Activated CD4-positive, alpha-beta T cell treated with anti-CD3 and anti-CD28 coated beads, Interleukin-2, amount 50 U/mL, for 4 hours (primary cell): Measurements from ENCODE around the gene EIF2B2.
"Not testable (repeated sequence)": the region's sequence is repeated elsewhere in the genome, so short reads cannot be mapped to it uniquely, and the experiment has no call there.

Experiments
- DNase-seq, 2 experiments: peaks; one replicate each; pipeline ENCODE4 v3.0.0-alpha.2; 2020

The EIF2B2 gene

DNA sequence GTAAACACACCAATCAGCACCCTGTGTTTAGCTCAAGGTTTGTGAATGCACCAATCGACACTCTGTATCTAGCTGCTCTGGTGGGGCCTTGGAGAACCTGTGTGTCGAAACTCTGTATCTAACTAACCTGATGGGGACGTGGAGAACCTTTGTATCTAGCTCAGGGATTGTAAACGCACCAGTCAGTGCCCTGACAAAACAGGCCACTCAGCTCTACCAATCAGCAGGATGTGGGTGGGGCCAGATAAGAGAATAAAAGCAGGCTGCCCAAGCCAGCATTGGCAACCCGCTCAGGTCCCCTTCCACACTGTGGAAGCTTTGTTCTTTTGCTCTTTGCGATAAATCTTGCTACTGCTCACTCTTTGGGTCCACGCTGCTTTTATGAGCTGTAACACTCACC is 6.9 kb upstream of the EIF2B2 start:
- not testable (repeated sequence) for DNase-seq

DNA sequence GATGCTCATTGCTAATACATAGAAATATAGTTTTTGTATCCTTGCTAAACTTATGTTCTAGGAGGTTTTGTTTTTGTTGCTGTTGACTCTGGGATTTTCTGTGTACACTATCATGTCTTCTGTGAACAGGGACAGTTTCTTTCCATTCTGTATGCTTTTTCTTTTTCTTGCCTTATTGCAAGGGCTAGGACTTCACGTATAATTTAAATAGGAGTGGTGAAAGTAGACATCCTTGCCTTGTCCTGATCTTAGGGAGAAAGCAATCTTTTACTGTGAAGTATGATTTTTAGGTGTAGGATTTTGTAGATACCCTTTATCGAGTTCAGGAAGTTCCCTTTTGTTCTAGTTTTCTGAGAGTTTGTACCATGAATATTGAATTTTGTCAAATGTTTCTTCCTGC is 1.5 kb upstream of the EIF2B2 start:
- no peak for DNase-seq

DNA sequence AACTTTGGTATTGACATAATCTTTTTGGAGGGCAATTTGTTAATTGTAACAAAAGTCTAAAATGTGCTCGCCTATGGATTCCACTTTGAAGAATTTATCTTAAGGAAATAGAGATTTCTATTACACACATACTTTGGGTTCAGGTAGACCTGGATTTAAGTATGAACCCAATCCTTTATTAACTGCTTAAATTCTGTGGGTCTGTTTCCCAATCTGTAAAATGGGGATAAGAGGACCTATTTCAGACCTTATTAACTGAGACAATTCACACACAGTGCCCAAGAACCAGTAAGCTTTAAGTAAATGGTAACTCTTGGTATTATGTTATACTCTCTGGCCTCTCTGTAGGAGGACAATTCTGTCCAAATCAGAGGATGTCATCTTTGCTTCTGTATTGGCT is 822 bp upstream of the EIF2B2 start:
- DNase-seq: no peak

DNA sequence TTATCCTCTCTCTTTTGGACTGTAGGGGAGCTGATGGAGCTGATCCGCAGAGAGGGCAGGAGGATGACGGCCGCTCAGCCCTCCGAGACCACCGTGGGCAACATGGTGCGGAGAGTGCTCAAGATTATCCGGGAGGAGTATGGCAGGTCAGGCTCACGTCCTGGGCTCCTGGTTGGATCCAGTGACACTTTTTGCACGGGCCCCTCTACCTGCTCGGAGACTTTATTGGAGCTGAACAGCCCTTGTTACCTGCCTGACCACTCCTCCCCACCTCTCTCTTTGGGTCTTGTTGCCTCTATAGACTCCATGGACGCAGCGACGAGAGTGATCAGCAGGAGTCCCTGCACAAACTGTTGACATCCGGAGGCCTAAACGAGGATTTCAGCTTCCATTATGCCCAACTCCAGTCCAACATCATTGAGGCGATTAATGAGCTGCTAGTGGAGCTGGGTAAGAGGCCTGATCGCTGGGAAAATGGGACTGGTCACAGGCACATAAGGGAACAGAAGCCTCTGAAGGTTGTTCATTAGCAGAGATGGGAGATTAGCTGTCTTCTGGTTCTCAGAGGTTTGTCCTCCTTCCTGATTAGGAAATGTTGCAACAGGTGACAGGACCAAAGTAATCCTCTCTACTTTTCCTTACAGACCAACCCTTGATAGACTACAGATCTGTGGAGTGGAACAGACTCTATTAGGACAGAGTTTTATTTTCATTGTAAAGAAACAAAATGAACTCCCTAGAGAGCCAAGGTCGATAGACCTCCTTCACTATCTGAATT is 718 bp downstream of the EIF2B2 start:
- no peak for DNase-seq

DNA sequence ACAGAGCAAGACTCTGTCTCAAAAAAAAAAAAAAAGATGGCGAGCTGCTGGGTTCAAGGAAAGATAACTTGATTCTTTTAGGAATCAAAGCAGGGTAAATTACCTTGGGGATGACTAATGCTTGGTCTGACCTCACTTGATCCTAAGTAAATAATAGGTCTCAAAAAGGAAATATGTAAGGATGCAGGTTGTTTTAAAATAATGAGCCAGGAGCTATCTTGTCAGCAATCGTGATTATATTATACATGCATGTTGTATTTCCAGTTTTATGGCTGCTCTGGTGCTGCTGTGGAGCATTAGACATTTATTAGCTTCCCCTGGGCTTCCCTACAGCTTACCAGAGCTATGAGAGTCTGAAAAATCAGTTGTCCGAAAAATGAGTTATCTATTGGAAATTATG is 2.6 kb downstream of the EIF2B2 start:
- no peak for DNase-seq

DNA sequence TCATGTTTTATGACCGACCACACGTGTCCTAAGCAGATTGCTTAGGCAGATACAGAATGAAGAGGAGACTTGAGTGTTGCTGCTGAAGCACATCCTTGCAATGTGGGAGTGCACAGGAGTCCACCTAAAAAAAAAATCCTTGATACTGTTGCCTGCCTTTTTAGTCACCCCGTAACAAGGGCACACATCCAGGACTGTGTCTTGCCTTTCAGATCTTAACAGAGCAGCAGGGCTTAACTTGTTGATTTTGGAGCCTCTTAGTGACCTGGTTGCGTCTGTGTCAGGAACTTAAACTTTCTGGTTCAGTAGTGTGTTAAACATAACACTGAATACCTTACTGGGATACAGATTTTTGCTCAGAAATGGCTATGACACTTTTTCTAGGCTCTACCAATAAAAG is 6.5 kb downstream of the EIF2B2 start:
- no peak for DNase-seq

DNA sequence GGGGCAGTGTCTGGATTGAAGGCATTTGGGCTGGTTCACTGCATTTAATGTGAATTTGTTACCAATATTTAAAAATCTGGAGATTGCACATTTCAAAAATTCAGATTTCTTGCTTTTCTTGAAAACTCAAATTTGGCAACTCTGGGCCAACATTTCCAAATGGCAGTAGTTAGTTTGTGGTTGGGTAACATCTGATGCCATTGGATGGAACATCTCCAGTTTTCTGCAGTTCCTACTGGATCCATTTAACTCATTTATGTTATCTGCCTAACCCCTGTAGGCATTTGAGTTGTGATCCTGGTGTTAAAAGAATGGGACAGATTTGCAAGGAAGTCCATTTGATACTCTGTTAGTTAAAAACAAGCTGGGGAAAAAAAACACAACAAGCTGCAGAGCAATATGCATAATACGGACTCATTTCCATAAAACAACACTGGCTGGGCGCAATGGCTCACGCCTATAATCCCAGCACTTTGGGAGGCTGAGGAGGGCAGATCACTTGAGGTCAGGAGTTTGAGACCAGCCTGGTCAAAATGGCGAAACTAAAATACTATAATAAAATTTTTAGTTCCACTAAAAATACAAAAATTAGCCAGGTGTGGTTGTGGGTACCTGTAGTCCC is 7.9 kb downstream of the EIF2B2 start:
- no peak for DNase-seq

DNA sequence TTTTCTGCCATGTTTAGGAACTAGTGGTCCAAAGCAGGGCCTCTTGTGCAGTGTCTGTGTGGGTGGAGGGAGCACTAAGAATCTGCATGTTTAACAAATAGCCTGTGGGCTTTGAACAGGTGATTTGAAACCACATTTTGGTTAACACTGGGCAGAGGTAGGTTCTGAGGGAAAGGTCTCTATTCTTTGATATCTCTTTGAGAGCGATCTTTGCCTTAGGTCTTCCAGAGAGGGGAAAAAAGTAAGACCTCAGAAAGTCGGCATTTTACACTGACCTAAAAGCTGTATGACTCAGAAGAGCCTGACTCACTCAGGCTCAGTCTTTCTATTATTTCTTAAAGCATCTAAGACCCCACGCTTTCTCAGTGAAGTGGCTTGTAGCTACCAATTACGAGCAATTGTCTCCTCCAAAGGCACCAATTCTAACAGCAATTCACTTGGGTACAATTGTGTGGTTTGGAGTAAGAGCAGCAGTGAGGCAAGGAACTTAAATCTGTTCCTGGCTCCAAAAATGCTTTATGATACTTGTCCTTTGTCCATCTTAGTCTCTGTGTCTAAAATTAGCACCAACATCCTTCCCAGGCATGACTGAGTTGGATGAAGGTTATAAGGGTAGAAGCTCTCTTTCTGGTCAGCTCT is 8.8 kb downstream of the EIF2B2 start:
- DNase-seq: no peak

DNA sequence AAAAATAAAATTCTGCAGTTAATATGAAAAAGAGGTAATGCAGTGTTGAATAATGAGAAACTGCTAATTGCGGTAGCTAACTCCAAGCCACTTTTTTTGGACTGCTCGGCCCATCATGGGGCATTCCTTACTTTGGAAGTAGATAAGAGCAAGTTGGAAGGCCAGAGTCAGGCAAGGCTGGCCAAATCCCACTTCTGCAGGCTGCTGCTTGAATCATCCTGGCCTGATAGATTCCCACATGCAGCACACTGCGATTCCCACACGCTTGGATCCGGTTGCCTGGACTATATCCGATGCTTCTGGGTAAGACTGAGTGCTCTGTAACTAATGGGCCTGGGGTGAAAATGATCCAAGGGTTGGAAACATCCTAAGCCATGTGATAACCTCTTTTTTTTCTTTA is 10.6 kb downstream of the EIF2B2 start:
- no peak for DNase-seq

DNA sequence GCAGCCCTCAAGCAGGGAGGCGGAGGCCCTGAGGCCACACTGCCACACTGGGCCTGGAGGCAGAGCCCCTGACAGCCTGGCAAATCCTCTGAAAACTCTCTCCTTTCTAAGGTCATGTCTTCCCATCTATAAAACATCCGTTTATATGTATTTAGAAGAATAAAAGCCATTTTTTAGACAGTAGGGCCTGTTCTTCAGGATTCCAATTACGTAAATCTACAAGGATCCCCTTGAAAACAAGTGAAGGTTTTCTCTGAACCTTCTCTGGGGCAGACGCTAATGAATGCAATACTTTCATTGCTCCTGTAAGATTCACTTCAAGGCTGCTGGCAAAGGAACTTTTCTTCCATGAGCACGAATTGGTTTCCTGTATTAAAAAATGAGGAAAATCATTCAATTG is 12.8 kb downstream of the EIF2B2 start:
- no peak for DNase-seq

DNA sequence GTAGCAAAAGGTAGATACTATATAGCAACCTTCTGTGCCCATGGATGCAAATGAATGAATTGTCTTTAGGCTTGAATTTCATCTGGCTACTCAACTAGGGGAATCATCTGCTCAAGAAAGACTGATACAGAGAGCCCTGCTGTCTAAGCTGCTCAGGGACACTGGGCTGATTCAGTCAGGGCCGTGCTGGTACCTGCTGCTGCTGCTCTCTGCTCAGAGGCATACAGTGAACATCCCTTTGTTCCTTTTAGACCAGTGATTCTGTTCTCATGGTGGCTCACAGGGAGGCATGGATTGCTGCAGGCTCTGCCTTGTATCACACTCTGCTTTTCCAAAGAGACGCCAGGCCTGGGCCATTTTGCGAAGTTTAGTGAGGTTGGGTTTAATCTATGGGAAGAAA is 14.1 kb downstream of the EIF2B2 start:
- no peak for DNase-seq

DNA sequence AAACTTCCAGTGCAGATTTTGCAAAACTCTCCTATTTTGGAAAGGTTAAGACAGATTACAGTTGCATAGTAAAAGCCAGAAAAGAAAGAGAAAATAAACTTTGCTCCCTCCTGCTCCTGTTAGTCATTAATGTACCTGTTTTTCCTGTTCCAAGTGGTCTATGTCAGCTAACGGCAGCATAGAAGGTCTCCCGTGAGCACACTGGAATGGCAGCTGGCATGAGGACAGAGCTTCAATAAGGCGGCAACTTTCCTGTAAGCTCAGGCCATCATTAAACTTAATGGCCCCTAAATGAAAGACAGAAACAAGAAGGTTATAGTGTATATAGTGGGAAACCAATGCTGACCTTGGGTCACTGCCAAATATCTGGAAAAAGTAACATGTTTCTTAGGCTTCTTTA is 16.0 kb downstream of the EIF2B2 start:
- DNase-seq: no peak

DNA sequence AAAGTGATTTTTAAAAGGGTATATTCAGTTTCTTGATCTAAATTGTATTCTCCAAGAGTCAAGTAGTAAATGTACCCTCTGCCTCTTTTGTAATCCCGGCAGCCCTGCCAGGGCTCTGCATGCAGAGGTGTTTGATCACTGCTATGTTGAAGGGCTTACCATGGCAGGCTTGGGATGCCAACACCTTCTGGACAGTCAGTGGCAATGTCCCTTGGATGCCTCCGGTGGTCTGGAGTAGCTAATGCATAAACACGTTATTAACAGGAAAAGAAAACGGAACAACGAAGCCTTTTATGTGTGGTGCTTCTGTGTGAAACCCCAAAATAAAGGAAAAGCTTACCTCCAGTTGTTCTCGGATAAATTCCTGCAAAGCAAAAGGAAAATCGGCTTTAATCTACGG is 19.9 kb downstream of the EIF2B2 start:
- DNase-seq: no peak

DNA sequence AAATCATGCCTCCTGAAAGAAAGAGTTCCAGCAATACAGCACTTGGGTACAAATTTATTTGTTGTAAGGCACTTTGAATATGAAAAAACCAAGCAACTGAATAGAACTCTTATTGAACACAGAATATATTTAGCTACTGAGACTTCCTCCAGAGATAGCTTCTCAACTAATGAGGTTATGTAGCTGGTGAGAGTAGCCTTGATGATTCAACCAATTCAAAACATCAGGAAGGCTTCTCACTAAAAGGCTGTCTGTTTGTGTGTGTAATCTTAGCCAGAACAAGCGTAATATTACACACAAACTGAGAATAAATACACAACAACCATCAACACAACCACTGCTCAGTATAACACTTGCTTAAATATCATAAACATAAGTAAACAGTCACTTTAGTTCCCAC is 20.4 kb downstream of the EIF2B2 start:
- DNase-seq: no peak

DNA sequence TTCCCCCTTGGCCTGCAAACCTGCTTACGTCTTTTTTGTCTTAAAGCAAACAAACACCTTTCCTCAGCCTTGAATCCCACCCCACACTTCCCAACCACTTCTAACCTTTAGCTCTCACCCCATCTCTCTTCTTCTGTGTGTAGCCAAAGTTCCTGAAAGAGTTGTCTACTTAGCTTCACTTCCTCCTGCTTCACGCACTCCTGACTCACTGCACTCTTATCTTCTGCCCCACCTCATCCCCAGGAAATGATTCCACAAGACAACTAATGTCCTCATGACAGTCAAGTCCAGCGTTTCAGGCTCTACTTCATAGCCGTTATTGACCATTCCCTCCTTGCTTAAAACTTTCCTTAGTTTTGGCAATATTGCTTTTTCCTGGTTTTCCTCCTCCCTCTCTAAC is 22.4 kb downstream of the EIF2B2 start:
- no peak for DNase-seq

DNA sequence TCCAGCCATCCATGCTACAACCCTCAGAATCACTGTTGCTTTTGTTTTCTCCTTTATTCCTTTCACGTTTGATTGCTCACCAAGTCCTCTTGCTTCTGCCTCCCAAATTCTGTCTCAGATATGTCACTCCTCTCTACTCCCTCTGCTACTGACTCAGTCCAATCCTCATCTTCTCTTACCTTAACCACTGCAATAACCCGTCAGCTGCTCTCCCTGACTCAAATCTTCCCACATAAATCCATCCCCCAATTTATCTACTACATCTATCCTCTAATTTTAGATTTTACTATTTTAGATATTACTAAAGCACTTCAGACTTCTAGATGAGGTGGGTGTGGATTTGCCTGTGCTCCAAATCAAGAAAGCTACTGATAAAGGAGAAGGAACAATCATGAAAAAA is 23.2 kb downstream of the EIF2B2 start:
- no peak for DNase-seq

DNA sequence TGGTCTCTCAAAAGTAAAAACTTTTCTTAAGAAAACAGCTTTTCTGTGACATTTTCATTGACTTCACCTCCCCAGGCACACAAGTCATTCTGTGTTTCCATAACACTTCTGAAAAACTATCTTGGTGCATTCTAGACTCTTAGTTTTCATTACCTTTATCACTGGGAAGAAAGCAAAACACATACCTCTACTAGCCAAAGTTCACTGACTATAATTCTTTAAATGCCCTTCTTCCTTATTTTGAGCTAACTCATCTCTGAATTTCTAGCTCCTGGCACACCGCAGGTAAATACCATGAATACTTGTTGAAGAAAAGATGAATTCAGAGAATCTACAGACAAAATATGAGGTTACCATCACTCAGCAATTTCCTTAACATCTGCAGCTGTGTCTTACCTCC is 27.4 kb downstream of the EIF2B2 start:
- no peak for DNase-seq

DNA sequence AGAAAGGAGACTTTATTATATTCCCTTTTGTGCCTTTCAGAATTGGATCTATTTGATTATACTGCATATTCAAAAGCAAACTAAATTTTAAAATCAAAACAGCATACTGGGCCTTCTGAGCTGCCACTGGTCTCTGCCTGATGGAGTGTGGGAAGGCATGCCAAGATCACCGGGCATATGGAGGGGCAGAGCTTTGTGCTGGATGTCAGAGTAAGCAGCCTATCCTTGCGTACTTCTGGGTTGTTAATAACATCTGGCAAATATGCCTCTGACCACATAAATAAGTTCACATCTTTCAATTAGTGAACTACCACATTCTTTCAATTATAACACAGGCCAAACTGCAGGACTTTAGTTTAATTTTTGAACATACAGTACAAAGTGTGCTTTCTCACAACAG is 30.2 kb downstream of the EIF2B2 start:
- DNase-seq: no peak

DNA sequence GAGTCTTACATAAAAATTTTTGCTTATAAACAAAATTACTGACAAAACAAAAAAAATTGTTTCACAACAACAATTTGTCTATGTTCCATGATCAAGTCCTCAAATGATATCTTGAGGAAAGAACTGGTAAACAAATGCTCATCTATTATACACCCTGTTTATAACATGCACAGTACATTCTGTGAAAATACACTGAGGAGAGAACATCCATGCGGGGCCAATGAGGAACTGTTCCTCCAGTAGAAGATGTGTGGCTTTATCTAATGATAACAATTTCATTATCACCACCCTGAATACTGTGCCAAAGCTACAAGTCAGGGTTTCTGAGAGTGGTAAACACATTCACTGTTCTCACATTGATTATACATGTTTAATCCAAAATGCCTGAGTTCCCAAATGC is 37.8 kb downstream of the EIF2B2 start:
- no peak for DNase-seq

DNA sequence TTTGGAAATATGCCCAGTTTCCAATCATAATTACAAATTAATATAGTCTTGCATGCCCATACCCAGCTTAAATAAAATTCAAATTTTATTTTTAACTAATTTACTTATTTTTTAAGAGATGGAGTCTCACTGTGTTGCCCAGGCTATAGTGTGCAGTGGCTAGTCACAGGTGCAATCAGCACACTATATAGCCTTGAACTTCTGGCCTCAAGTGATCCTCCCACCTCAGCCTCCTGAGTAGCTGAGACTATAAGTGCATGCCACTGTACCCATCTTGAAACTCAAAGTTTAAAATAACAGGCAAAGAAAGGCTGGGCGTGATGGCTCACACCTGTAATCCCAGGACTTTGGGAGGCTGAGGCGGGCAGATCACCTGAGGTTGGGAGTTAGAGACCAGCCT is 38.2 kb downstream of the EIF2B2 start:
- no peak for DNase-seq

DNA sequence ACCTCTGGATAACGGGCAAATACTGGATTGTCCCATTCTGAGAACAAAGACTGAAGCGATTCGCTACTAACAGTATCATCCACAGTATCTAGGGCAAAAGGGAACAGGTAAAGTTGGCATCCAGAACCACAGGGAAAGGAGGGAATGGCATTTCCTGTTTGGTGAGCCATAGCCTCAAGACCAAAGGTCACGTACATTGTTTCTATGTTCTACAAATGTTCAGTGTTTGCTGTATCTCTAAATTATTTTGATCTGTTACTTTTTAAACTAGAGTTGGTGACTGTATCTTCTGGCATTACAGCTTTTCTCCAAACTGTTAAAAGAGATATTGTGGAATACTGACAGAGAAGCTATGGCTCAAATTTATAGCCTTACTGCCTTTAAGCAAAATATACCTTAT is 38.9 kb downstream of the EIF2B2 start:
- DNase-seq: no peak

DNA sequence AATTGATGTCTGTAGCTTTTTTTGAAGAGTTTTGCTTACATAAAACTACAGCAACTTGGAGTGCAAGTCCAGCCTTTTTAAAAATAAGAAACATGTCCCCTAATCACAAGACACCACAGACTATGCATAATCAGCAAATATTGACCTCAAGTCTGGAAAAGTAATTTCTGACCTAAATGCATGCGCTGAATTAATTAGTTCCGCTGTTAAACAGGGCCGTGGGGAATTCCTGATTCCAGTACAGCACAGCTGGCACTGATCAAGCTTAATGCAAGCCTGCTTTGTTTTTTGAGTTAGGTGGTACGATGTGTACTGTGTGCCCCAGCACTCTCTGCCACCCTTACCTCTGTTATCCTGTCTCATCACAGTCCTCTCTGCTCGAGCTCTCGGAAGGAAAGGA is 39.3 kb downstream of the EIF2B2 start:
- no peak for DNase-seq

DNA sequence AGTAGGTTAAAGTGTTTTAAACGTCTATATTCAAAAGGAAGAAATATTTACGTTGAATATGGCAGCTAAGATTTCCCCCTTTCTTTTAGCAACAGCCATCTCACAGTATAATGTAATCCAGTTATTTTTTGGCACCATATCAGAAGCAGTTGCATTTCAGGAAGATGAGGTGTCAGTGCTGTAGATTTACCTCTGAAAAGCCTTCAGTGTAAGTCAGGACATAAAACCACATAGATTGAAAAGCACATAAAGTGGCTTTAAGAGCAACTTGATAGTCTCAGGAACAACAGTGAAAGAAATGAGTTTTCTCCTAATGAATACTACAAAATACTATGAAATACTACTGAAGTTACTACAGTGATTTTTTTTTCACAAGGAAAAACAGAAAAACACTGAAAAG is 41.6 kb downstream of the EIF2B2 start:
- DNase-seq: no peak

DNA sequence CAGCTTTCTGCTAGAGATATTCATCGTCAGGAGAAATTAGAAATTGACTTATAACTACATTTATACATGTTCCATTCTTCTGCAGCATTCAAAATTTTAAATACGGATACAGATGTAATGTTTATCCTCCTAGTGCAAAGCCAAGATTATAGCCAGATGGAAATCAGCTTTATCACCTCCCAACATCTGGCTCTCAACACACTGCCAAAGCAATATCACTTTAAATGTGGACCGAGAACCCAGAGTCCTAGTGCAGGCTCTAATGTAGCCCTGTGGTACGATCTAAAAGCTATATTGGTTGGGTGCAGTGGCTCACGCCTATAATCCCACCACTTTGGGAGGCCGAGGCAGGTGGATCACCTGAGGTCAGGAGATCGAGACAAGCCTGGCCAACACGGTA is 42.0 kb downstream of the EIF2B2 start:
- DNase-seq: no peak

DNA sequence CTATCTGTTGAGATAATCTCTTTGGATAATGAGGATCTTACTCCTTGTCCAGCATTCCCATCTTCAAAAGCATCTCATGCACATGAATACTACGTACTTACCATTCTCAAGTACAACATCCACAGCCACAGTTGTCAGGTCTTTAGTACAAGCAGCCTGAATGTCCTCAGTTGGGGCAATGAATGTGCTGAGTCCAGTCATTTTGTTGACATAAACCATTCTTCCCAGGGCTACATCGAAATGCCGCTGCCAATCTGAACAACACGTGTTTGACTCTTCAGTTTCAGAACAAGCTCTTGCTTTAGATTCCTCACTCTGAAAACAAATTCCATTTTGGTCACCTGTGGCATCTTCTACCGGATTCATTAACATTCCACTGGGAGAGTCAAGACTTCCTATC is 43.6 kb downstream of the EIF2B2 start:
- DNase-seq: no peak
